ENCODE results near the gene OR2T1. TPM values are rescaled to one million over a fixed set of nuclear protein-coding genes. Genes with fewer than 3 reads are reported as not detected.
"Not testable (repeated sequence)": the region's sequence is repeated elsewhere in the genome, so short reads cannot be mapped to it uniquely, and the experiment has no call there.

The OR2T1 gene
- total and polyA plus RNA-seq, 4 experiments from 2014 or later: not detected

GRCh38 chr1:248417854-248418253 lies 15.0 kb downstream of the OR2T1 start:
- DNase-seq: no peak
- CTCF ChIA-PET (ENCODE audit: partially characterized antibody): interaction anchor here (1.1 to 1.7 kb wide), 2 partner anchors 13 to 201 kb away, joined by 3 to 6 read pairs; no protein-coding TSS in a partner anchor
- no peaks in the 10 kb centered on the region for H3K36me3 ChIP-seq (ENCODE audit: insufficient read depth, low read length)
- H3K27ac Mint-ChIP-seq: peak overlapping the region in 1 of 7 donors; percentile 76
- POLR2A ChIA-PET (ENCODE audit: partially characterized antibody): no interaction called here
- H3K27ac ChIP-seq (ENCODE audit: low read depth, low read length): no peak overlapping the region
- H3K9me3 ChIP-seq (ENCODE audit: control insufficient read depth in 1 of 2, low read length in 2 of 2): no peaks in the 10 kb centered on the region
- intact Hi-C loops (cut with micrococcal nuclease): no loop called here
- H3K4me1 Mint-ChIP-seq: peaks cover 15 to 31% (median 23%) of the 10 kb centered on the region in 4 donors
- peaks cover 0 to 27% (median 16%) of the 10 kb centered on the region in 8 donors for H3K9me3 Mint-ChIP-seq
- no peaks in the 10 kb centered on the region for H3K27me3 Mint-ChIP-seq
- H3K4me3 ChIP-seq (ENCODE audit: low read length in 2 of 2): no peak overlapping the region
- H3K27me3 ChIP-seq (ENCODE audit: insufficient read depth, low read length): no peaks in the 10 kb centered on the region
- H3K4me1 ChIP-seq (ENCODE audit: insufficient read depth, low read length): peaks cover 21% of the 10 kb centered on the region
- peaks cover 4 to 5% of the 10 kb centered on the region in 2 donors for H3K36me3 Mint-ChIP-seq
- peak overlapping the region in 1 of 8 donors; percentile 20 for H3K4me3 Mint-ChIP-seq

- peaks cover 21% of the 10 kb centered on the region for H3K4me1 ChIP-seq (ENCODE audit: insufficient read depth, low read length)
- peaks cover 0 to 32% (median 17%) of the 10 kb centered on the region in 8 donors for H3K9me3 Mint-ChIP-seq
- H3K4me3 ChIP-seq (ENCODE audit: low read length in 2 of 2): no peak overlapping the region
- no peak for DNase-seq
- no peak overlapping the region for H3K27ac Mint-ChIP-seq
- CTCF ChIA-PET (ENCODE audit: partially characterized antibody): no interaction called here
- no peaks in the 10 kb centered on the region for H3K27me3 Mint-ChIP-seq
- no peaks in the 10 kb centered on the region for H3K36me3 ChIP-seq (ENCODE audit: insufficient read depth, low read length)
- POLR2A ChIA-PET (ENCODE audit: partially characterized antibody): no interaction called here
- H3K4me3 Mint-ChIP-seq: no peak overlapping the region
- peaks cover 9 to 26% (median 16%) of the 10 kb centered on the region in 4 donors for H3K4me1 Mint-ChIP-seq
- intact Hi-C loops (cut with micrococcal nuclease): no loop called here
- H3K27me3 ChIP-seq (ENCODE audit: insufficient read depth, low read length): no peaks in the 10 kb centered on the region
- peaks cover 4 to 5% of the 10 kb centered on the region in 2 donors for H3K36me3 Mint-ChIP-seq
- no peak overlapping the region for H3K27ac ChIP-seq (ENCODE audit: low read depth, low read length)
- no peaks in the 10 kb centered on the region for H3K9me3 ChIP-seq (ENCODE audit: control insufficient read depth in 1 of 2, low read length in 2 of 2)
These were observed 18.5 kb downstream of the OR2T1 start for GRCh38 chr1:248421384-248421783.

- H3K27ac ChIP-seq (ENCODE audit: low read depth, low read length); DNase-seq; H3K4me1 Mint-ChIP-seq; POLR2A ChIA-PET (ENCODE audit: partially characterized antibody); H3K4me3 Mint-ChIP-seq; H3K9me3 Mint-ChIP-seq; H3K4me1 ChIP-seq (ENCODE audit: insufficient read depth, low read length); H3K36me3 ChIP-seq (ENCODE audit: insufficient read depth, low read length); H3K27ac Mint-ChIP-seq; H3K9me3 ChIP-seq (ENCODE audit: control insufficient read depth in 1 of 2, low read length in 2 of 2); H3K36me3 Mint-ChIP-seq; CTCF ChIA-PET (ENCODE audit: partially characterized antibody); H3K27me3 Mint-ChIP-seq; intact Hi-C loops (cut with micrococcal nuclease); H3K4me3 ChIP-seq (ENCODE audit: low read length in 2 of 2); H3K27me3 ChIP-seq (ENCODE audit: insufficient read depth, low read length): not testable (repeated sequence)
These were observed 24.8 kb downstream of the OR2T1 start for GRCh38 chr1:248427526-248428191.

- CTCF ChIA-PET (ENCODE audit: partially characterized antibody); H3K36me3 ChIP-seq (ENCODE audit: insufficient read depth, low read length); DNase-seq; H3K4me1 ChIP-seq (ENCODE audit: insufficient read depth, low read length); H3K27ac ChIP-seq (ENCODE audit: low read depth, low read length); H3K9me3 Mint-ChIP-seq; H3K9me3 ChIP-seq (ENCODE audit: control insufficient read depth in 1 of 2, low read length in 2 of 2); H3K27me3 Mint-ChIP-seq; H3K36me3 Mint-ChIP-seq; H3K27ac Mint-ChIP-seq; intact Hi-C loops (cut with micrococcal nuclease); H3K4me3 Mint-ChIP-seq; H3K4me1 Mint-ChIP-seq; H3K4me3 ChIP-seq (ENCODE audit: low read length in 2 of 2); H3K27me3 ChIP-seq (ENCODE audit: insufficient read depth, low read length); POLR2A ChIA-PET (ENCODE audit: partially characterized antibody): not testable (repeated sequence)
These were observed 25.3 kb downstream of the OR2T1 start for GRCh38 chr1:248428192-248428533.

GRCh38 chr1:248431683-248432082 lies 28.8 kb downstream of the OR2T1 start:
- H3K9me3 ChIP-seq (ENCODE audit: control insufficient read depth in 1 of 2, low read length in 2 of 2); H3K27me3 ChIP-seq (ENCODE audit: insufficient read depth, low read length); H3K4me3 Mint-ChIP-seq; H3K4me1 ChIP-seq (ENCODE audit: insufficient read depth, low read length); POLR2A ChIA-PET (ENCODE audit: partially characterized antibody); H3K4me3 ChIP-seq (ENCODE audit: low read length in 2 of 2); H3K27ac ChIP-seq (ENCODE audit: low read depth, low read length); H3K4me1 Mint-ChIP-seq; intact Hi-C loops (cut with micrococcal nuclease); H3K36me3 Mint-ChIP-seq; H3K36me3 ChIP-seq (ENCODE audit: insufficient read depth, low read length); H3K27me3 Mint-ChIP-seq; CTCF ChIA-PET (ENCODE audit: partially characterized antibody); DNase-seq; H3K9me3 Mint-ChIP-seq: not testable (repeated sequence)
- peak overlapping the region in 1 of 7 donors; percentile 39 for H3K27ac Mint-ChIP-seq

- intact Hi-C loops (cut with micrococcal nuclease); H3K9me3 ChIP-seq (ENCODE audit: control insufficient read depth in 1 of 2, low read length in 2 of 2); H3K4me1 ChIP-seq (ENCODE audit: insufficient read depth, low read length); H3K4me1 Mint-ChIP-seq; H3K4me3 ChIP-seq (ENCODE audit: low read length in 2 of 2); POLR2A ChIA-PET (ENCODE audit: partially characterized antibody); DNase-seq; H3K36me3 ChIP-seq (ENCODE audit: insufficient read depth, low read length); H3K27ac ChIP-seq (ENCODE audit: low read depth, low read length); H3K4me3 Mint-ChIP-seq; CTCF ChIA-PET (ENCODE audit: partially characterized antibody); H3K27me3 ChIP-seq (ENCODE audit: insufficient read depth, low read length); H3K9me3 Mint-ChIP-seq; H3K36me3 Mint-ChIP-seq; H3K27me3 Mint-ChIP-seq: not testable (repeated sequence)
- peak overlapping the region in 1 of 7 donors; percentile 39 for H3K27ac Mint-ChIP-seq
These were observed 29.4 kb downstream of the OR2T1 start for GRCh38 chr1:248432201-248432600.

GRCh38 chr1:248433811-248434415 lies 31.1 kb downstream of the OR2T1 start:
- POLR2A ChIA-PET (ENCODE audit: partially characterized antibody); H3K4me1 Mint-ChIP-seq: not testable (repeated sequence)

More at GRCh38 chr1:248433811-248434415, 31.1 kb downstream of the OR2T1 start:
- intact Hi-C loops (cut with micrococcal nuclease); H3K4me3 Mint-ChIP-seq; H3K36me3 ChIP-seq (ENCODE audit: insufficient read depth, low read length); H3K27ac ChIP-seq (ENCODE audit: low read depth, low read length); H3K9me3 ChIP-seq (ENCODE audit: control insufficient read depth in 1 of 2, low read length in 2 of 2); H3K36me3 Mint-ChIP-seq; H3K4me1 ChIP-seq (ENCODE audit: insufficient read depth, low read length); H3K9me3 Mint-ChIP-seq; H3K27ac Mint-ChIP-seq; DNase-seq; H3K27me3 Mint-ChIP-seq; H3K4me3 ChIP-seq (ENCODE audit: low read length in 2 of 2); CTCF ChIA-PET (ENCODE audit: partially characterized antibody); H3K27me3 ChIP-seq (ENCODE audit: insufficient read depth, low read length): not testable (repeated sequence)

Data from CD4-positive, alpha-beta memory T cell (primary cell).